HepG2 (cell line): ENCODE measurements around the gene SH3D21. TPM values are rescaled to one million over a fixed set of nuclear protein-coding genes. Genes with fewer than 3 reads are reported as not detected.

Source experiments
- ATAC-seq: fragments of 200-7000 bp; cut with Tn5 transposase; 3 replicates; pipeline ENCODE4 v1.9.1; 2020; ENCODE audit warnings: mild to moderate bottlenecking, moderate library complexity
- BruUV-seq: library from RNA; stranded (reverse); fragments of 400-500 nt; replicated peaks from 2 replicates; lab custom pipeline; 2021; lab: Mats Ljungman, UMichigan
- CTCF ChIA-PET: fragments of 300-600 bp; formaldehyde crosslinking; extraction: SDS; loops from one replicate; lab custom pipeline; 2021; ENCODE audit warnings: low total read pairs, inconsistent platforms, low intra/inter-chr PET ratio; lab: Yijun Ruan, JAX
- POLR2A ChIA-PET: fragments of 350-600 bp; sonication (Branson Sonifier 250); formaldehyde crosslinking; loops from one replicate; lab custom pipeline; 2020; ENCODE audit warnings: antibody characterized with exemption, inconsistent platforms; lab: Yijun Ruan, JAX
- DNase-seq: peaks from one replicate; pipeline ENCODE4 v3.0.0-alpha.2; 2015; ENCODE audit warnings: low spot score
- FAIRE-seq: peaks from 3 replicates; lab custom pipeline; 2011; peaks lifted over from hg19 to GRCh38; lab: Jason Lieb, UNC
- H2AFZ ChIP-seq: one replicate; pipeline ENCODE4 v1.6.1; 2011; ENCODE audit warnings: low read length, inconsistent platforms
- H3K27ac ChIP-seq: fragments of 300-600 bp; 3 replicates; pipeline ENCODE4 v1.8.0; 2011; ENCODE audit warnings: mixed run types, mild to moderate bottlenecking, mixed read lengths, low read length, inconsistent platforms; ENCODE audit not compliant: insufficient read depth; ENCODE audit errors: extremely low read length
- H3K27me3 ChIP-seq, 2 experiments: fragments of 200-600 bp in 1 of 2; 2 replicates in 1 of 2; 3 replicates in 1 of 2; pipeline versions ENCODE4 v1.6.0 to v1.8.0; 2011; ENCODE audit warnings: low read length in 2 of 2, mild to moderate bottlenecking in 2 of 2, moderate library complexity in 2 of 2, inconsistent platforms in 1 of 2; ENCODE audit not compliant: insufficient read depth in 2 of 2, control insufficient read depth in 1 of 2
- H3K36me3 ChIP-seq, 2 experiments: fragments of 200-600 bp in 1 of 2; replicated peaks in 1 of 2; 2 replicates in 1 of 2; 3 replicates in 1 of 2; pipeline versions ENCODE4 v1.5.1 to v1.8.0; 2011; ENCODE audit warnings: low read length in 2 of 2, inconsistent platforms in 1 of 2; ENCODE audit not compliant: insufficient read depth in 2 of 2, control insufficient read depth in 1 of 2
- H3K4me1 ChIP-seq: 2 replicates; pipeline ENCODE4 v1.5.1; 2012; ENCODE audit warnings: low read length, inconsistent platforms; ENCODE audit not compliant: insufficient read depth
- H3K4me2 ChIP-seq: 2 replicates; pipeline ENCODE4 v1.6.0; 2011; ENCODE audit warnings: low read depth, low read length, inconsistent platforms
- H3K4me3 ChIP-seq, 3 experiments: fragments of 200-600 bp in 1 of 3; sonication (generic), shearing (Covaris generic) in 1 of 3; replicated peaks in 1 of 3; 2 replicates each; pipeline ENCODE4 v1.5.1; 2011 to 2016; ENCODE audit warnings: low read length in 3 of 3, inconsistent platforms in 2 of 3, low read depth in 2 of 3, mild to moderate bottlenecking in 2 of 3, control low read depth in 1 of 3, mixed read lengths in 1 of 3; ENCODE audit not compliant: insufficient read depth in 1 of 3
- H3K79me2 ChIP-seq: one replicate; pipeline ENCODE4 v1.6.1; 2011; ENCODE audit warnings: low read length, inconsistent platforms; ENCODE audit not compliant: insufficient read depth
- H3K9ac ChIP-seq: 2 replicates; pipeline ENCODE4 v1.6.0; 2011; ENCODE audit warnings: mild to moderate bottlenecking, low read depth, low read length, inconsistent platforms; ENCODE audit not compliant: insufficient read depth
- H3K9me3 ChIP-seq: 2 replicates; pipeline ENCODE4 v1.5.1; 2012; ENCODE audit warnings: mild to moderate bottlenecking, low read length
- H4K20me1 ChIP-seq: 2 replicates; pipeline ENCODE4 v1.6.0; 2011; ENCODE audit warnings: inconsistent platforms, mild to moderate bottlenecking, low read length, moderate library complexity; ENCODE audit not compliant: insufficient read depth
- CBX5 ChIP-seq: sonication (generic); formaldehyde crosslinking; IDR thresholded peaks from 2 replicates; pipeline ENCODE4 v1.4.0; 2020; ENCODE audit warnings: missing genetic modification reagents, borderline replicate concordance
- CEBPZ ChIP-seq: IDR thresholded peaks from 2 replicates; pipeline ENCODE4 v1.6.1; 2012; ENCODE audit warnings: low read length, improper control_type of control experiment
- FOXK2 ChIP-seq: fragments of 450-650 bp; IDR thresholded peaks from 2 replicates; pipeline ENCODE4 v1.6.1; 2016
- HDAC1 ChIP-seq: sonication (generic); formaldehyde crosslinking; IDR thresholded peaks from 2 replicates; pipeline ENCODE4 v1.5.1; 2020; ENCODE audit warnings: mild to moderate bottlenecking, missing genetic modification reagents
- MEF2D ChIP-seq: sonication (generic); formaldehyde crosslinking; IDR thresholded peaks from 2 replicates; pipeline ENCODE4 v1.5.1; 2020; ENCODE audit warnings: mild to moderate bottlenecking, missing genetic modification reagents
- NCOR1 ChIP-seq: fragments of 200-600 bp; sonication (generic); IDR thresholded peaks from 2 replicates; pipeline ENCODE4 v1.7.0; 2017; ENCODE audit warnings: antibody characterized with exemption, low read length, borderline replicate concordance
- PAF1 ChIP-seq: IDR thresholded peaks from 2 replicates; pipeline ENCODE4 v1.6.1; 2016; ENCODE audit warnings: missing genetic modification reagents, missing compliant biosample characterization
- SALL2 ChIP-seq: sonication (generic); formaldehyde crosslinking; IDR thresholded peaks from 2 replicates; pipeline ENCODE4 v1.8.1; 2023; ENCODE audit warnings: mild to moderate bottlenecking, missing genetic modification reagents, inconsistent platforms
- SMAD9 ChIP-seq: sonication (generic); formaldehyde crosslinking; IDR thresholded peaks from 2 replicates; pipeline ENCODE4 v1.5.1; 2020; ENCODE audit warnings: mild to moderate bottlenecking, missing genetic modification reagents
- SP140L ChIP-seq: sonication (generic); formaldehyde crosslinking; IDR thresholded peaks from 2 replicates; pipeline ENCODE4 v1.4.0; 2020; ENCODE audit warnings: missing genetic modification reagents, borderline replicate concordance
- ZFP36L2 ChIP-seq: sonication (generic); formaldehyde crosslinking; IDR thresholded peaks from 2 replicates; pipeline ENCODE4 v1.4.0; 2020; ENCODE audit warnings: missing genetic modification reagents
- ZKSCAN8 ChIP-seq: IDR thresholded peaks from 2 replicates; pipeline ENCODE4 v1.6.1; 2016; ENCODE audit warnings: borderline replicate concordance, missing genetic modification reagents, missing compliant biosample characterization
- ZNF30 ChIP-seq: sonication (generic); formaldehyde crosslinking; IDR thresholded peaks from 2 replicates; pipeline ENCODE4 v1.5.0; 2020; ENCODE audit warnings: mild to moderate bottlenecking, missing genetic modification reagents
- ZNF496 ChIP-seq: sonication (generic); formaldehyde crosslinking; IDR thresholded peaks from 2 replicates; pipeline ENCODE4 v1.8.1; 2023; ENCODE audit warnings: mild to moderate bottlenecking, moderate library complexity, missing genetic modification reagents; ENCODE audit not compliant: insufficient replicate concordance
- ZNF574 ChIP-seq: sonication (generic); formaldehyde crosslinking; IDR thresholded peaks from 2 replicates; pipeline ENCODE4 v1.4.0; 2020; ENCODE audit warnings: missing genetic modification reagents
- WGBS: methylation state at CpG from one replicate; pipeline ENCODE4 v1.1.6; 2017; ENCODE audit warnings: low lambda C conversion rate; 5-methylcytosine and 5-hydroxymethylcytosine counted together
- in situ Hi-C: cut with HindIII; loops from 2 replicates; pipeline ENCODE4 v1.10.0; 2017; ENCODE audit warnings: low pct_unique_long_range_greater_than_20kb; ENCODE audit not compliant: extremely low pct_ligation_motif_present
- intact Hi-C: fragments of 100-400 bp; cut with micrococcal nuclease; formaldehyde crosslinking; loops from one replicate; pipeline ENCODE4 v1.10.0; 2022; ENCODE audit not compliant: unreplicated experiment
- polyA plus RNA-seq, 8 experiments: library from polyadenylated mRNA; depleted of rRNA in 3 of 8; stranded (reverse) in 7 of 8; unstranded in 1 of 8; fragments of >200 nt; fragmentation: Illumina TruSeq in 4 of 8; extraction: Trizol in 4 of 8; gene quantifications; 2 replicates each; pipeline versions ENCODE4 v1.2.1 to v1.2.3, GENCODE V29; 2011 to 2016; ENCODE audit warnings: low read depth in 4 of 8, missing spikeins in 1 of 8, mixed read lengths in 1 of 8; ENCODE audit not compliant: insufficient read depth in 1 of 8
- total RNA-seq, 5 experiments: library from RNA; depleted of rRNA; stranded (reverse); fragments of >200 nt; fragmentation: Illumina TruSeq; extraction: Trizol; gene quantifications; 2 replicates each; pipeline ENCODE4 v1.2.3, GENCODE V29; 2016; ENCODE audit warnings: low read depth in 1 of 5

SH3D21 gene
- total and polyA plus RNA-seq, 2 of the 13 experiments (the other 11 are each of a cell fraction or from before 2014, with no cell fraction given) = 5.1 to 8.6 TPM

GRCh38 chr1:36273024-36273423 lies 33.1 kb upstream of the SH3D21 start:
- intact Hi-C loops (no loop called here), in situ Hi-C loops (no loop called here)
- peaks cover 45% of the 10 kb centered on the region for H3K4me1 ChIP-seq
- no peak for DNase-seq
- H4K20me1 ChIP-seq = 0 out of 2 replicates have a peak, but pooled peaks cover 6% of the 10 kb centered on the region
- POLR2A ChIA-PET = no interaction called here
- H3K4me2 ChIP-seq = no peak overlapping the region
- no peak for FAIRE-seq
- H3K36me3 ChIP-seq = peaks cover 4 to 32% of the 10 kb centered on the region in 2 experiments
- H3K27me3 ChIP-seq = no peaks in the 10 kb centered on the region
- TSS peak; percentile 35 for BruUV-seq
- peaks cover 59% of the 10 kb centered on the region for H3K79me2 ChIP-seq
- no peak for ATAC-seq
- no peak overlapping the region for H3K27ac ChIP-seq
- WGBS = 100% methylated on average over 5 of the region's 5 CpGs
- TF ChIP-seq MEF2D (CRISPR knock-in tag) (no peak), SMAD9 (CRISPR knock-in tag) (no peak), CEBPZ (no peak), ZFP36L2 (CRISPR knock-in tag) (no peak), CBX5 (CRISPR knock-in tag) (no peak), ZNF574 (CRISPR knock-in tag) (no peak), HDAC1 (CRISPR knock-in tag) (no peak), ZKSCAN8 (CRISPR knock-in tag) (no peak), ZNF496 (CRISPR knock-in tag) (no peak), SALL2 (no peak), ZNF30 (no peak), PAF1 (CRISPR knock-in tag) (no peak), SP140L (CRISPR knock-in tag) (no peak), FOXK2 (no peak), NCOR1 (no peak)
- H3K4me3 ChIP-seq = no peak overlapping the region
- H2AFZ ChIP-seq = no peak overlapping the region
- H3K9me3 ChIP-seq = no peaks in the 10 kb centered on the region
- no peak overlapping the region for H3K9ac ChIP-seq
- CTCF ChIA-PET = no interaction called here
